ENCODE results near the gene CTSC.

CTSC gene

DNA sequence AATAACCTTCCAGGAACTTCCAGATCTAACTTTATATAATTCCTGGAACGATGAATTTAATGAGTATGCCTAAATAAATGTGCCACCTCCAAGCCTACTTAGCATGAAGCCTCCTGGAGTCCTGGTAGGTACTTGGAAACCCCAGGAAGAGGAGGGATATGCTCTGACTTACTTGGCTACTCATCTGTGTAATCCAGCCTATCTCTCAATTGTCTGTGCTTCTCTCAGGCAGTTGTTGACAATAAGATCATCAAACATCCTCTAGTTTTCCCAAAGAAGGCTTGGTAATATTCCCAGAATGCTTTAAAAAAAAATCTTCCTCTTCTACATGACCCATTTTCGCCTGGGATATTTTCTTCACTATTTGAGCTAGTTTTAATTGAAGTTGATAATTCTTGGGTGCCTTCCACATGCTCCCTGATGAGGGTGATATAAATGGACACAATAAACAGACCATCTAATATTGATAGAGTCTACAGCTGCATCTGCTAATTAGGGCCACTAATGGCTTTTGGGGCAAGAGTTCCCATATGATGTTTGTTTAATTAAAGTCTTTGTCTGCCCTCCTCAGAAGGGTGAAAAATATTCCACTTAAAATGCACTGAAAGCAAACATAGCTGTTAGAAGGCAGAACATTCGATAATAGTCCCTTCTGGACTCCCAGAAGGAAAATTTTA is 86.8 kb downstream of the CTSC start:
- Histone ChIP-seq H3K4me3 (ENCODE audit: low read depth, low read length) (no peak overlapping the region), H3K4me1 (ENCODE audit: control insufficient read depth, insufficient read depth, low read length) (no peaks in the 10 kb centered on the region), H3K27ac (ENCODE audit: extremely low read depth, low read depth, low read length) (no peak overlapping the region), H3K9me3 (ENCODE audit: control insufficient read depth, insufficient read depth, low read depth, low read length) (no peaks in the 10 kb centered on the region), H3K36me3 (ENCODE audit: control insufficient read depth in 2 of 2, insufficient read depth in 1 of 2, low read length in 2 of 2) (no peaks in the 10 kb centered on the region)
- no peak for TF ChIP-seq ZBTB7A (tag by site-specific recombination; IDR thresholded peaks at IDR 0.05; ENCODE audit: low read depth)
- no peak for TF ChIP-seq GLIS1 (tag by site-specific recombination; IDR thresholded peaks at IDR 0.05)
- no peak for TF ChIP-seq ZNF473 (tag by site-specific recombination; IDR thresholded peaks at IDR 0.05)
- TF ChIP-seq ZBTB21 (tag by site-specific recombination; IDR thresholded peaks at IDR 0.05), result no peak
- TF ChIP-seq SETDB1 (IDR thresholded peaks at IDR 0.05; ENCODE audit: insufficient read length, low read length), result no peak
- TF ChIP-seq ZNF777 (tag by site-specific recombination; IDR thresholded peaks at IDR 0.05; ENCODE audit: borderline replicate concordance), result no peak
- no peak for TF ChIP-seq GLI2 (tag by site-specific recombination; IDR thresholded peaks at IDR 0.05; ENCODE audit: borderline replicate concordance, low read depth)
- no peak for TF ChIP-seq ZBTB20 (tag by site-specific recombination; IDR thresholded peaks at IDR 0.05)
- no peak for TF ChIP-seq GFI1B (tag by site-specific recombination; IDR thresholded peaks at IDR 0.05)
- TF ChIP-seq, protein P1, sequence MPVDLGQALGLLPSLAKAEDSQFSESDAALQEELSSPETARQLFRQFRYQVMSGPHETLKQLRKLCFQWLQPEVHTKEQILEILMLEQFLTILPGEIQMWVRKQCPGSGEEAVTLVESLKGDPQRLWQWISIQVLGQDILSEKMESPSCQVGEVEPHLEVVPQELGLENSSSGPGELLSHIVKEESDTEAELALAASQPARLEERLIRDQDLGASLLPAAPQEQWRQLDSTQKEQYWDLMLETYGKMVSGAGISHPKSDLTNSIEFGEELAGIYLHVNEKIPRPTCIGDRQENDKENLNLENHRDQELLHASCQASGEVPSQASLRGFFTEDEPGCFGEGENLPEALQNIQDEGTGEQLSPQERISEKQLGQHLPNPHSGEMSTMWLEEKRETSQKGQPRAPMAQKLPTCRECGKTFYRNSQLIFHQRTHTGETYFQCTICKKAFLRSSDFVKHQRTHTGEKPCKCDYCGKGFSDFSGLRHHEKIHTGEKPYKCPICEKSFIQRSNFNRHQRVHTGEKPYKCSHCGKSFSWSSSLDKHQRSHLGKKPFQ (tag by site-specific recombination; IDR thresholded peaks at IDR 0.05), result no peak
- TF ChIP-seq, protein P2, sequence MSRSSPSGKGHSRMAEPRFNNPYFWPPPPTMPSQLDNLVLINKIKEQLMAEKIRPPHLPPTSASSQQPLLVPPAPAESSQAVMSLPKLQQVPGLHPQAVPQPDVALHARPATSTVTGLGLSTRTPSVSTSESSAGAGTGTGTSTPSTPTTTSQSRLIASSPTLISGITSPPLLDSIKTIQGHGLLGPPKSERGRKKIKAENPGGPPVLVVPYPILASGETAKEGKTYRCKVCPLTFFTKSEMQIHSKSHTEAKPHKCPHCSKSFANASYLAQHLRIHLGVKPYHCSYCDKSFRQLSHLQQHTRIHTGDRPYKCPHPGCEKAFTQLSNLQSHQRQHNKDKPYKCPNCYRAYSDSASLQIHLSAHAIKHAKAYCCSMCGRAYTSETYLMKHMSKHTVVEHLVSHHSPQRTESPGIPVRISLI (tag by site-specific recombination; IDR thresholded peaks at IDR 0.05), result no peak
- ChIA-PET POLR2A (no interaction called here), CTCF (no interaction called here)

DNA sequence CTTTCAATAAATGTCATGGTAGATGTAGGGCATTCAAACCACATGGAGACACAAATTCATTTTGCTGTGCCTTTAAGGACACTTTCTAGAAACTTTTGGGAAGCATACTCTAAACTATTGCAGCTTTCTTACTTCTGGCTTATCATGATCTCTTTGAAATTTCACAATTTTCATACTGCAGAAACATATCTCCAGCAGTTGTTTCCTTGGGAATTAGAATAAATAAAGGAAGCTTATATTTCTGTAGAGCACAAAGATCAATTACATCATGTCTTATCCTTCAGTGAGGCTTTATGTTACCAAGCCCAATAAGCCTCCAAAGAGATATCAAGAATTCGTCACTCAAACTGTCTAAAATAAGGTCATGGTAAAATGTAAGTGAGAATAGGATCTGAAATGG is 87.8 kb downstream of the CTSC start:
- Histone ChIP-seq H3K4me3 (ENCODE audit: low read depth, low read length) (no peak overlapping the region), H3K36me3 (ENCODE audit: control insufficient read depth in 2 of 2, insufficient read depth in 1 of 2, low read length in 2 of 2) (no peaks in the 10 kb centered on the region), H3K9me3 (ENCODE audit: control insufficient read depth, insufficient read depth, low read depth, low read length) (no peaks in the 10 kb centered on the region), H3K27ac (ENCODE audit: extremely low read depth, low read depth, low read length) (no peak overlapping the region), H3K4me1 (ENCODE audit: control insufficient read depth, insufficient read depth, low read length) (no peaks in the 10 kb centered on the region)
- CTCF ChIA-PET, result interaction anchor here (0.7 kb wide), 1 partner anchor 1051 kb away, joined by 3 read pairs; no protein-coding TSS in a partner anchor
- TF ChIP-seq, protein P3, sequence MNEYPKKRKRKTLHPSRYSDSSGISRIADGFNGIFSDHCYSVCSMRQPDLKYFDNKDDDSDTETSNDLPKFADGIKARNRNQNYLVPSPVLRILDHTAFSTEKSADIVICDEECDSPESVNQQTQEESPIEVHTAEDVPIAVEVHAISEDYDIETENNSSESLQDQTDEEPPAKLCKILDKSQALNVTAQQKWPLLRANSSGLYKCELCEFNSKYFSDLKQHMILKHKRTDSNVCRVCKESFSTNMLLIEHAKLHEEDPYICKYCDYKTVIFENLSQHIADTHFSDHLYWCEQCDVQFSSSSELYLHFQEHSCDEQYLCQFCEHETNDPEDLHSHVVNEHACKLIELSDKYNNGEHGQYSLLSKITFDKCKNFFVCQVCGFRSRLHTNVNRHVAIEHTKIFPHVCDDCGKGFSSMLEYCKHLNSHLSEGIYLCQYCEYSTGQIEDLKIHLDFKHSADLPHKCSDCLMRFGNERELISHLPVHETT (tag by site-specific recombination; IDR thresholded peaks at IDR 0.05), result no peak
- POLR2A ChIA-PET, result no interaction called here

DNA sequence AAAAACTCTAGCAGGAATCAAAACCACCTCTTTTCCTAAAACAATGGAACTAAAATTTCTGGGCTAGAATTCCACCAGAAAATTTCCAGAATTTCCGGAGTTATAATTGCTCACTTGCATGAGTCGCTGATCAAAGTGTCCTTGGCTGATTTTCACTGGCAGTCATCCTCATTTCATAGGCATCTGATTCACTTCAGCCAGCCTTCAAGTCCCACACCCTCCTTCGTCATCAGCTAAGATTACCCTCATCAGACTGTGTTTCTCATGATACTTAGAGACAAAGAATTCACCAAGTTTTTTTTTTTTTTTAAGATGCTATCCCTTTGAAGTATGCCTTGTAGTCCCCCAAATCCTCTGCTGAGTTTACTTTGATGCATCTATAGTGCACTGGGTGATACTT is 90.8 kb downstream of the CTSC start:
- Histone ChIP-seq H3K36me3 (ENCODE audit: control insufficient read depth in 2 of 2, insufficient read depth in 1 of 2, low read length in 2 of 2) (no peaks in the 10 kb centered on the region), H3K27ac (ENCODE audit: extremely low read depth, low read depth, low read length) (no peak overlapping the region), H3K9me3 (ENCODE audit: control insufficient read depth, insufficient read depth, low read depth, low read length) (no peaks in the 10 kb centered on the region), H3K4me3 (ENCODE audit: low read depth, low read length) (no peak overlapping the region), H3K4me1 (ENCODE audit: control insufficient read depth, insufficient read depth, low read length) (no peaks in the 10 kb centered on the region)
- ChIA-PET CTCF (interaction anchor here (0.7 to 1.0 kb wide), 2 partner anchors 11 to 12 kb away, joined by 3 to 6 read pairs; no protein-coding TSS in a partner anchor), POLR2A (no interaction called here)
- TF ChIP-seq ZFHX2 (tag by site-specific recombination; conservative IDR thresholded peaks at IDR 0.05) (no peak), ZNF16 (tag by site-specific recombination; IDR thresholded peaks at IDR 0.05; ENCODE audit: low read depth) (no peak), BCL11A (tag by site-specific recombination; IDR thresholded peaks at IDR 0.05; ENCODE audit: low read depth) (no peak), ZNF544 (tag by site-specific recombination; IDR thresholded peaks at IDR 0.05) (no peak), ZBTB17 (tag by site-specific recombination; IDR thresholded peaks at IDR 0.05) (no peak), ZNF521 (tag by site-specific recombination; IDR thresholded peaks at IDR 0.05) (no peak), ZSCAN16 (tag by site-specific recombination; IDR thresholded peaks at IDR 0.05) (no peak), ZNF843 (tag by site-specific recombination; IDR thresholded peaks at IDR 0.05) (no peak), ZFP69B (tag by site-specific recombination; IDR thresholded peaks at IDR 0.05) (no peak), HOXC10 (CRISPR knock-in tag; IDR thresholded peaks at IDR 0.05) (no peak)
- TF ChIP-seq, protein P4, sequence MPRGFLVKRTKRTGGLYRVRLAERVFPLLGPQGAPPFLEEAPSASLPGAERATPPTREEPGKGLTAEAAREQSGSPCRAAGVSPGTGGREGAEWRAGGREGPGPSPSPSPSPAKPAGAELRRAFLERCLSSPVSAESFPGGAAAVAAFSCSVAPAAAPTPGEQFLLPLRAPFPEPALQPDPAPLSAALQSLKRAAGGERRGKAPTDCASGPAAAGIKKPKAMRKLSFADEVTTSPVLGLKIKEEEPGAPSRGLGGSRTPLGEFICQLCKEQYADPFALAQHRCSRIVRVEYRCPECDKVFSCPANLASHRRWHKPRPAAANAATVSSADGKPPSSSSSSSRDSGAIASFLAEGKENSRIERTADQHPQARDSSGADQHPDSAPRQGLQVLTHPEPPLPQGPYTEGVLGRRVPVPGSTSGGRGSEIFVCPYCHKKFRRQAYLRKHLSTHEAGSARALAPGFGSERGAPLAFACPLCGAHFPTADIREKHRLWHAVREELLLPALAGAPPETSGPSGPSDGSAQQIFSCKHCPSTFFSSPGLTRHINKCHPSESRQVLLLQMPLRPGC (tag by site-specific recombination; IDR thresholded peaks at IDR 0.05), result no peak
- TF ChIP-seq, protein P5, sequence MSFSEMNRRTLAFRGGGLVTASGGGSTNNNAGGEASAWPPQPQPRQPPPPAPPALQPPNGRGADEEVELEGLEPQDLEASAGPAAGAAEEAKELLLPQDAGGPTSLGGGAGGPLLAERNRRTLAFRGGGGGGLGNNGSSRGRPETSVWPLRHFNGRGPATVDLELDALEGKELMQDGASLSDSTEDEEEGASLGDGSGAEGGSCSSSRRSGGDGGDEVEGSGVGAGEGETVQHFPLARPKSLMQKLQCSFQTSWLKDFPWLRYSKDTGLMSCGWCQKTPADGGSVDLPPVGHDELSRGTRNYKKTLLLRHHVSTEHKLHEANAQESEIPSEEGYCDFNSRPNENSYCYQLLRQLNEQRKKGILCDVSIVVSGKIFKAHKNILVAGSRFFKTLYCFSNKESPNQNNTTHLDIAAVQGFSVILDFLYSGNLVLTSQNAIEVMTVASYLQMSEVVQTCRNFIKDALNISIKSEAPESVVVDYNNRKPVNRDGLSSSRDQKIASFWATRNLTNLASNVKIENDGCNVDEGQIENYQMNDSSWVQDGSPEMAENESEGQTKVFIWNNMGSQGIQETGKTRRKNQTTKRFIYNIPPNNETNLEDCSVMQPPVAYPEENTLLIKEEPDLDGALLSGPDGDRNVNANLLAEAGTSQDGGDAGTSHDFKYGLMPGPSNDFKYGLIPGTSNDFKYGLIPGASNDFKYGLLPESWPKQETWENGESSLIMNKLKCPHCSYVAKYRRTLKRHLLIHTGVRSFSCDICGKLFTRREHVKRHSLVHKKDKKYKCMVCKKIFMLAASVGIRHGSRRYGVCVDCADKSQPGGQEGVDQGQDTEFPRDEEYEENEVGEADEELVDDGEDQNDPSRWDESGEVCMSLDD (tag by site-specific recombination; IDR thresholded peaks at IDR 0.05), result no peak
